Fibroblast of skin of left biceps (primary cell): Measurements from ENCODE around the gene SLC25A6.
A peak's percentile ranks its signal among the peaks of the same experiment; 100 is the strongest.
"Not testable (repeated sequence)": the region's sequence is repeated elsewhere in the genome, so short reads cannot be mapped to it uniquely, and the experiment has no call there.

Experiments
- DNase-seq, 2 experiments: peaks; one replicate each; pipeline ENCODE4 v3.0.0-alpha.2; 2013; ENCODE audit warnings: low read depth in 2 of 2

SLC25A6 gene

DNA sequence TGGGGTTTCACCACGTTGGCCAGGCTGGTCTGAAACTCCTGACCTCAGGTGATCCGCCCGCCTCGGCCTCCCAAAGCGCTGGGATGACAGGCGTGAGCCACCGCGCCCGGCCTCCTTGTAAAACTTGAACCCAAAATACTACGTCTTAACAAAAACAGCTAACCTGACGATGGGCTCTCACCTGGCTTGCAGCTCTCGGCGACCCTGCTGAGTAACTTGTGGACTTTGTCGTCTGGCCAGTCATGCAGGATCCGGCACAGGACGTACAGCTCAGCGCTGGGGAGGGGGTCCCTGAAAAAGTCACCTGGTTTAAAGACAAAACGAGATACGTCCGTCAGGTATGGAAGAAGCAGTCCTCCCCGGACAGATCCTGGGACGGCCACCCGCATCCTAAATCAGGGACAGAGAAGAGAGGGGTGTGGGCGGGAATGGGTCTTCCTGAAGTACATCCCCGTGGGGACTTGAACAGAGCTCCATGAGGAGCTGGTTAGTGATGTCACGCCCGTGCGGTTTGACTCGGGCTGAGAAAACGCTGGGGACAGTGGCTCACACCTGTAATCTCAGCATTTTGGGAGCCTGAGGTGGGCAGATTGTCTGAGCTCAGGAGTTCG lies 20.7 kb upstream of the SLC25A6 start:
- DNase-seq = no peak

GRCh38 chrX:1411326-1411725 lies 19.4 kb upstream of the SLC25A6 start:
- no peak for DNase-seq

GRCh38 chrX:1407035-1407434 lies 15.1 kb upstream of the SLC25A6 start:
- DNase-seq = no peak

DNA sequence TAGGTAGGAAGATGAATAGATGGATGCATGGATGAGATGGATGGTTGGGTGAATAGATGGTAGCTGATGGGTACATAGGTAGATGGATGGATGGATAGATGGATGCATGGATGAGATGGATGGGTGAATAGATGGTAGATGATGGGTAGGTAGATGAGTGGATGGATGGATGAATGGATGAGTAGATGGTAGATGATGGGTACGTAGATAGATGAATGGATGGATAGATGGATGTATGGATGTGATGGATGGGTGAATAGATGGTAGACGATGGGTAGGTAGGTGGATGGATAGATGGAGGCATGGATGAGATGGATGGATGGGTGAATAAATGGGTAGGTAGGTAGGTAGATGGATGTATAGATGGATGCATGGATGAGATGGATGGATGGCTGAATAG lies 13.9 kb upstream of the SLC25A6 start:
- DNase-seq = not testable (repeated sequence)

DNA sequence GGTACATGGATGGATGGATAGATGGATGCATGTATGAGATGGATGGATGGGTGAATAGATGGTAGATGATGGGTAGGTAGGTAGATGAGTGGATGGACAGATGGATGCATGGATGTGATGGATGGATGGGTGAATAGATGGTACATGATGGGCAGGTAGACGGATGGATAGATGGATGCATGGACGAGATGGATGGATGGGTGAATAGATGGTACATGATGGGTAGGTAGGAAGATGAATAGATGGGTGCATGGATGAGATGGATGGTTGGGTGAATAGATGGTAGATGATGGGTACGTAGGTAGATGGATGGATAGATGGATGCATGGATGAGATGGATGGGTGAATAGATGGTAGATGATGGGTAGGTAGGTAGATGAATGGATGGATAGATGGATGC lies 12.0 kb upstream of the SLC25A6 start:
- not testable (repeated sequence) for DNase-seq

- DNase-seq = no peak
Measured at GRCh38 chrX:1403228-1403627, 11.3 kb upstream of the SLC25A6 start.

GRCh38 chrX:1401611-1402430 lies 9.9 kb upstream of the SLC25A6 start:
- DNase-seq = no peak

DNA sequence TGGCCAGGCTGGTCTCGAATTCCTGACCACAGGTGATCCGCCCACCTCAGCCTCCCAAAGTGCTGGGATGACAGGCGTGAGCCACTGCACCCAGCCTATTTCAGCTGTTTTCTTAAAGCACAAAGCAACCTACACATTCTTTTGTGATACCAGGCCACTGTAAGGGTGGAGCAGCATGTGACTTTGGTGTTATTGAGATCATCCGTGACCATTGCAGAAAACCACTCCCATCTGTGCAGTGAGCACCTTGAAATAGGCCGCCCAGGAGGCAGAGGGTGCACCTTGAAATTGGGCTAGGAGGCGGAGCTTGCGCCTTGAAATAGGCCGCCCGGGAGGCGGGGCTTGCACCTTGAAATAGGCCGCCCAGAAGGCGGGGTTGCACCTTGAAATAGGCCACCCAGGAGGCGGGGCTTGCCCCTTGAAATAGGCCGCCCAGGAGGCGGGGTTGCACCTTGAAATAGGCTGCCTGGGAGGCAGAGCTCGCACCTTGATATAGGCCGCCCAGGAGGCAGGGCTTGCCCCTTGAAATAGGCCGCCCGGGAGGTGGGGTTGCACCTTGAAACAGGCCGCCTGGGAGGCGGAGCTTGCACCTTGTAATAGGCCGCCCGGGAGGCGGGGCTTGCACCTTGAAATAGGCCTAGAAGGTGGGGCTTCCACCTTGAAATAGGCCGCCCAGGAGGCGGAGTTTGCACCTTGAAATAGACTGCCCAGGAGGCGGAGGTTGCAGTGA lies 9.0 kb upstream of the SLC25A6 start:
- DNase-seq = no peak

DNA sequence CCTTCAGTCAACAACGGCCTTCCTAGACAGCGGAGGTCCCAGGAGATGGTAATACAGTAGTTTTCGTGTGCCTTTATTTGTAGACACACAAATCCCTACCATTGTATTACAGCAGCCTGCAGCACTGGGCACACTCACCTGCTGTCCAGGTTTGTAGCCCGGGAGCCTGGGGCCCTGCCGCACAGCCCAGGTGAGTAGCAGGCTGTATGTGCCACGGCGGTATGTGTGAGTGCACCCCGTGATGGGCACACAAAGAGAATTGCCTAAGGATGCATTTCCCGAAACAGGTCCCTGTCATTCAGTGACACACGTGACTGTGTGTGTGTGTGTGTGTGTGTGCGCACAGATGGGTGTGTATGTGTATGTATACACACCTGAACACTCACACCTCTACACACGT lies 8.1 kb upstream of the SLC25A6 start:
- DNase-seq = no peak

DNA sequence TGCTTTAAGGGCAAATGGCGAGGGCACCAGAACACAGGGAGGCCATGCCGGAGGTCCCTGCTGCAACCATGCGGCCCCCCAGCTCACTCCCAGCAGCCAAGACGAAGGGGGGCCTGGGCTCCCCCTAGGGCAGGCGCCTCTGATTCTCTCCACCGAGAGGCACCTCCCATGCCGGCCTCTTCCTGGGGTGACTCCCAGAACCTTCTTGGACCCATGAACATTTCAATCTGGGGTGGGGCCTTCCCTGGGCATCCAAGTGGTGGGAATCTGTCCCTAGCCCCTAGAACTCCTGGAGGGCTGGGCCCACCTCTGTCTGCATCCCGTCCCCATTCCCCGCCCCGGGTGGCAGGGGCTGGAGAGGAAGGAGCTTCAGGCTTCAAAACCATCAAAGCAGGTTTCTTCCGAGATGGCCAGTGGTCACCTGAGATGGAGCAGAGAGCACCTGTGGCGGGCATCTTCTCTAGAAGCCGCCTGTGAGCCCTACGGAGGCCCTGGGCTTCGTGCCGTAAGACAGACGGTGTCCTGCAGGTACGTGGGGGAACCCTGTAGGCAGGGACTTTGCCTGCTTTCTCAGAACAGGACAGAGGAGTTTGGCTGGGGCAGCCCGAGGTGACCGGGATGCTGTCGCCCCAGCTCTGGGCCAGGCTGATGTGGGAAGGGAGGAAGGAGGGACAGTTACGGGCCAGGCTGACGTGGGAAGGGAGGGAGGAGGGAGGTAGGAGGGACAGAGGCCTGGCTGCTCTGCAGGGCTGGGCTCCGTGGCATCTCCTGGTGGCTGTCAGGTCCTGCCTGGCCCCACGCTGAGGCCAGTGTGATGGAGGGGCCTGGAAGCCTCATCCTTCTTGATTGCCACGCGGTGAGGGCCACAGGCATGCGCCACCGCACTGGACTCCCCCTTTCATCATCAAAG lies 6.8 kb upstream of the SLC25A6 start:
- DNase-seq = no peak

DNA sequence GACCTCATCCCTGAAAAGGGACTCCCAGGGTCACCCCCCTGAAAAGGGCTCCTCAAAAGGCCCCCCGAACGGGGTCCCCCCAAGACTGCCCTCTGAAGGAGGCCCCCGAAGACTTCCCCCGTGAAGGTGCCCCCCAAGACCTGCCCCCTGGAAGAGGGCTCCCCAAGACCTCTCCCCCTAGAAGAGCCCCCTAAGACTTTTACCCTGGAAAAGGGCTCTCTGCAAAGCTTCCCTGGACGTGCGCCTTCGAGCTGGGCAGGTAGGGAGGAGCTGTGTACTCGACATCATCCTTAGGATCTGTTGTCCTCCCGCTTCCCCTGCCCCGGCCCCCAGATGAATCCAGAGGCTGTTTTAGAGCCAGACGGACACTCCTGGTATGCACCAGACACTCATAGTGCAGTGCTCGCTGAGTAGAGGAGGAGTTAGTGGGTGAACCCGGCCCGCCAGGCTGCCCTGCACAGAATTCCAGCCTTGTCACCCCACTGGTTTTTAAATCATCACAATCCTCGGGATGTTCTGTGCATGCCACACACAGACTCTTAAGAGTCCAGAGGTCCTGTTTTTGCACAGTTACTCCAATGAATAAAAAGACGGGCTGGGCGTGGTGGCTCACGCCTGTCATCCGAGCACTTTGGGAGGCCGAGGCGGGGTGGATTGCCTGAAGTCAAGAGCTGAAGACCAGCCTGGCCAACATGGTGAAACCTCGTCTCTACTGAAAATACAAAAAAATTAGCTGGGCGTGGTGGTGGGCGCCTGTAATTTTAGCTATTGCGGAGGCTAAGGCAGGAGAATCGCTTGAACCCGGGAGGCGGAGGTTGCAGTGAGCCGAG lies 5.7 kb upstream of the SLC25A6 start:
- DNase-seq = no peak

- DNase-seq = no peak
Measured at GRCh38 chrX:1397001-1397400, 5.1 kb upstream of the SLC25A6 start.

DNA sequence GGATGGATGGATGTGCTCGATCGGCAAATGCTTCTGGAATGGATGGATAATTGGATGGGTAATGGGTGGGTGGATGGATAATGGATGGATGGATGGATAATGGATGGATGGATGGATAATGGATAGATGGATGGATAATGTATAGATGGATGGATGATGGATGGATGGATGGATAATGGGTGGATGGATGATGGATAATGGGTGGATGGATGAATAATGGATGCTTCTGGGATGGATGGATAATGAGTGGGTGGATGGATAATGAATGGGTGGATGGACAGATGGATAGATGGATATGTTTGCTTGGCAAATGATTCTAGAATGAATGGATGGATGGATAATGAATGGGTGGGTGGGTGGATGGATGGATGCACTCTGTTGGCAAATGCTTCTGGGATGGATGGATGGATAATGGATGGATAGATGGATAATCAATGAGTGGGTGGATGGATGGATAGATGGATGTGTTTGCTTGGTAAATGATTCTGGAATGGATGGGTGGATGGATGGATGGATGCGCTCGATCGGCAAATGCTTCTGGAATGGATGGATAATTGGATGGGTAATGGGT lies 3.8 kb upstream of the SLC25A6 start:
- DNase-seq = no peak

GRCh38 chrX:1394731-1395501 lies 3.0 kb upstream of the SLC25A6 start:
- no peak for DNase-seq

DNA sequence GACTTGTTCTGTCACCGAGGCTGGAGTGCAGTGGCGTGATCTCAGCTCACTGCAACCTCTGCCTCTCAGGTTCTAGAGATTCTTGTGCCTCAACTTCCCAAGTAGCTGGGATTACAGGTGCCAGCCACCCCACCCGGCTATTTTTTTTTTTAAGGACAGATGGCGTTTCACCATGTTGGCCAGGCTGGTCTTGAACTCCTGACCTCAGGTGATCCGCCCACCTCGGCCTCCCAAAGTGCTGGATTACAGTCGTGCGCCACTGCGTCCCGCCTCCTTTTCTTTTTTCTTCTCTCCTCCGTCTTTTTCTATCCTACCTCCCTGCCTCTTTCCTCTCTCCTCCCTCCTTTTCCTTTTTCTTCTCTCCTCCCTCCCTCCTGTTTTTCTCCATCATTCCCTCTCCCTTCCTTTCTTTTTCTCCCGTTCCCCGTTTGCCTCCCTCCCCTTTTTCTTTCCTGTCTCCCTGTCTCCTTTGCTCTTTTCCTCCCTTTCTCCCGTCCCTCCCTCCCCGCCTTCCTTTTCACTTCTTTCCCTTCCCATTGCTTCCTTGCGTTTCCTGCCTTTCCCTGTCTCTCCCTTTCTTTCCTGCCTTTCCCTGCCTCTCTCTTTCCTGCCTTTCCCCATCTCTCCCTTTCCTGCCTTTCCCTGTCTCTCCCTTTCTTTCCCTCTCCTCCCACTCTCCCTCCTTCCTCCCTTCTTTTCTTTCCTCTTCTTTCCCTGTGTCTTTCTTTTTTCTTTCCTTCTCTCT lies 2.1 kb upstream of the SLC25A6 start:
- DNase-seq = no peak

DNA sequence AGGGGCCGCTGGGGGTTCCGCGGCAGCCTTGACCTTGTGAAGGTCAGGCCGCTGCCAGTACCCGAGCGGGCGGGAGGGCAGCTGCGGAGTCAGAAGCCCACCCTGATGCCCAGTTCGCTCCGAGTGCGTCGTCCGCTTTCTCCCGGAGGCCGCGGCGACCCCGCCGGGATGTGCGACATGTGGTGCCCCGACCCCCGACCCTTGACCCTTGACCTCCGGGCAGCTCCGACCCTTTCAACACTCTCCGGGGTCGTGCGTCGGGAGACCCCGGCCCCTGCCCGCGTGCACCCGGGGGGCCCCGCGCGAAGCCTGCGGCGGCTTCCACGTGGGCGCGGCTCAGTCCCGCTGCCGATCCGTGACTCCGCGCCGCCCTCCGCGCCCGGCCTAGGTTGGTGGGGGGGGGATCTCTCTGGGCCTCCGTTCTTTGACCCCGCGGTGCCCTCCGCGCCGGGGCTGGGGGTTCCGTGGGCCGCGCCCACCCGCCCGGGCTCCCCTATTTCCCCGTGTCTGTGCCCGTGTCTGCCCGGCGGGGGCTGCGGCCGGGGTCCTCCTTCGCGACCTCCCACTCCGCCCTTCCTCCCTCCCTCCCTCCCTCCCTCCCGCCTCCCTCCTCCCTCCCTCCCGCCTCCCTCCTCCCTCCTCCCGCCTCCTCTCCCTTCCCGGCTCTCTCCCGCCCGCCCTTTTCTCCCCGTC lies 609 bp upstream of the SLC25A6 start:
- DNase-seq = peak; percentile 33 to 35

DNA sequence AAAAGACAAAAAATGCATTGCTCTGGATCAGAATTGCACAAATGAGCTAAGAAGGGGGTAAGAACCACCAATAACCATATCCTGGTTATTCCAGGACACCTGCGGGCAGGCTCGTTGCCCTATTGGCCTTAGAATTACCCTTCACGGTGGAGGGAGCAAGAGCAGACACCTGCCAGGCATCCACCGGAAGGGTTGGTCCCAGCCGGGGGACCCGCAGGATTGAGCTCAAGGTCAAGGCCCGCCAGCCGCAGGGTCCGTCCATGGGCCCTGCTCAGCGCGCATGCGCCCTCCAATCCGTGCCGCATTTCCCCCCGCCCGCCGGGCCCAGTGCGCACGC lies 575 bp downstream of the SLC25A6 start:
- DNase-seq = no peak

DNA sequence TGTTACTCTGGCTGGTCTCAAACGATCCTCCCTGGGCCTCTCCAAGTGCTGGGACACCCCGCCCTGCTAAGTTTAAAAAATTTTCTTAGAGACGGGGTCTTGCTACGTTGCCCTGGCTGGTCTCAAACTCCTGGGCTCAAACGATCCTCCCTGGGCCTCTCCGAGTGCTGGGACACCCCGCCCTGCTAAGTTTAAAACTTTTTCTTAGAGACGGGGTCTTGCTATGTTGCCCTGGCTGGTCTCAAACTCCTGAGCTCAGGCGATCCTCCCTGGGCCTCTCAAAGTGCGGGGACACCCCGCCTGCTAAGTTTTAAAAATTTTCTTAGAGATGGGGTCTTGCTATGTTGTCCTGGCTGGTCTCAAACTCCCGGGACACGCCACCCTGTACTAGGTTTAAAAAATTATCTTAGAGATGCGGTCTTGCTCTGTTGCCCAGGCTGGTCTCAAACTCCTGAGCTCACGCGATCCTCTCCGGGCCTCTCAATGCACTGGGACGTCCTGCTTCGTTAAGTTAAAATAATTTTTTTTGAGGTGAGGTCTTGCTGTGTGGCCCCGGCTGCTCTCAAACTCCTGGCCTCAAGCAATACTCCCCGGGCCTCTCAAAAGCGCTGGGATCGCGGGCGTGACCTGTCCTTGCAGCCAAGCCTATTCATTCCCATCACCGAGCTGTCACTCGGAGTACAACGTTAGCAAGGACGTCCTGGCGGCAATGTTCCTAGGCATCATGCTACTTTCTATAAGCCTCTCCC lies 1.1 kb downstream of the SLC25A6 start:
- no peak for DNase-seq
